Measurements from ENCODE around the gene PRLR. TPM values are rescaled to one million over a fixed set of nuclear protein-coding genes. Genes with fewer than 3 reads are reported as not detected.

Gene PRLR
- total and polyA plus RNA-seq, 8 donors, result 0.61 to 16.6 (median 8.1) TPM

- 80 to 84% methylated on average over 1 of the region's 1 CpG for WGBS, 2 donors
- ATAC-seq (no peak), DNase-seq (no peak), FAIRE-seq (no peak)
- intact Hi-C loops (cut with DNase I), result loop anchor here in 1 of 3 donors (5.0 kb wide), 1 partner anchor 517 kb away; no protein-coding TSS in a partner anchor
- Histone ChIP-seq H3K27me3 (peaks cover 0 to 3% (median 0%) of the 10 kb centered on the region in 4 donors), H3K4me1 (no peaks in the 10 kb centered on the region), H3K9me3 (no peaks in the 10 kb centered on the region), H3K27ac (no peak overlapping the region), H3K4me3 (no peak overlapping the region), H3K36me3 (no peaks in the 10 kb centered on the region)
- TF ChIP-seq, protein P1, sequence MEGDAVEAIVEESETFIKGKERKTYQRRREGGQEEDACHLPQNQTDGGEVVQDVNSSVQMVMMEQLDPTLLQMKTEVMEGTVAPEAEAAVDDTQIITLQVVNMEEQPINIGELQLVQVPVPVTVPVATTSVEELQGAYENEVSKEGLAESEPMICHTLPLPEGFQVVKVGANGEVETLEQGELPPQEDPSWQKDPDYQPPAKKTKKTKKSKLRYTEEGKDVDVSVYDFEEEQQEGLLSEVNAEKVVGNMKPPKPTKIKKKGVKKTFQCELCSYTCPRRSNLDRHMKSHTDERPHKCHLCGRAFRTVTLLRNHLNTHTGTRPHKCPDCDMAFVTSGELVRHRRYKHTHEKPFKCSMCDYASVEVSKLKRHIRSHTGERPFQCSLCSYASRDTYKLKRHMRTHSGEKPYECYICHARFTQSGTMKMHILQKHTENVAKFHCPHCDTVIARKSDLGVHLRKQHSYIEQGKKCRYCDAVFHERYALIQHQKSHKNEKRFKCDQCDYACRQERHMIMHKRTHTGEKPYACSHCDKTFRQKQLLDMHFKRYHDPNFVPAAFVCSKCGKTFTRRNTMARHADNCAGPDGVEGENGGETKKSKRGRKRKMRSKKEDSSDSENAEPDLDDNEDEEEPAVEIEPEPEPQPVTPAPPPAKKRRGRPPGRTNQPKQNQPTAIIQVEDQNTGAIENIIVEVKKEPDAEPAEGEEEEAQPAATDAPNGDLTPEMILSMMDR (IDR thresholded peaks at IDR 0.05), result no peak
Measured at GRCh38 chr5:35004771-35005170, 225.5 kb downstream of the PRLR start.

DNA sequence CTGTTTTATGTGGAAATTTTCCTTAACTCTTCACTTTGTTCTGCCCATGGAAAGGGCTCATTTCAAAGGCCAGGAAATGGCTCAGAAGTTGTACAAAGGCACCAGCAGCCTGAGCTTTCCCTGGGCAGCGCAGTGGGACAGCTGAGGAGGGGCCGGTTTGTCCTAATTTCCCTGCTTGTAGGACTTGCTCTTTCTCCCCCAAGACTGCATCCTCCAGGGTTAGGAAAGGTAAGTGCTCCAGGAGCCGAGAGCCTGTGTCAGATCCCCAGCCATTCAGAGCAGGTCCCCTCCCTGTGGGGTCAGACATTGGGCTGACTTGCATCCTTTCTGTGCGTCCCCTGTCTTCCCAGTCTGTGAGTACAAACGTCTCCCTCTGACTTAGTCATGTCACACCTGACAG lies 226.1 kb downstream of the PRLR start:
- TF ChIP-seq, protein P1 (IDR thresholded peaks at IDR 0.05), result no peak
- ATAC-seq, result no peak
- peaks cover 0 to 3% (median 0%) of the 10 kb centered on the region in 4 donors for H3K27me3 ChIP-seq
- 57 to 68% methylated on average over 5 of the region's 5 CpGs for WGBS, 2 donors
- H3K4me1 ChIP-seq, result no peaks in the 10 kb centered on the region
- FAIRE-seq, result no peak
- no peak for DNase-seq
- no peaks in the 10 kb centered on the region for H3K36me3 ChIP-seq
- H3K27ac ChIP-seq, result no peak overlapping the region
- intact Hi-C loops (cut with DNase I), result loop anchor here in 1 of 3 donors (5.0 kb wide), 1 partner anchor 517 kb away; no protein-coding TSS in a partner anchor
- no peak overlapping the region for H3K4me3 ChIP-seq
- no peaks in the 10 kb centered on the region for H3K9me3 ChIP-seq

DNA sequence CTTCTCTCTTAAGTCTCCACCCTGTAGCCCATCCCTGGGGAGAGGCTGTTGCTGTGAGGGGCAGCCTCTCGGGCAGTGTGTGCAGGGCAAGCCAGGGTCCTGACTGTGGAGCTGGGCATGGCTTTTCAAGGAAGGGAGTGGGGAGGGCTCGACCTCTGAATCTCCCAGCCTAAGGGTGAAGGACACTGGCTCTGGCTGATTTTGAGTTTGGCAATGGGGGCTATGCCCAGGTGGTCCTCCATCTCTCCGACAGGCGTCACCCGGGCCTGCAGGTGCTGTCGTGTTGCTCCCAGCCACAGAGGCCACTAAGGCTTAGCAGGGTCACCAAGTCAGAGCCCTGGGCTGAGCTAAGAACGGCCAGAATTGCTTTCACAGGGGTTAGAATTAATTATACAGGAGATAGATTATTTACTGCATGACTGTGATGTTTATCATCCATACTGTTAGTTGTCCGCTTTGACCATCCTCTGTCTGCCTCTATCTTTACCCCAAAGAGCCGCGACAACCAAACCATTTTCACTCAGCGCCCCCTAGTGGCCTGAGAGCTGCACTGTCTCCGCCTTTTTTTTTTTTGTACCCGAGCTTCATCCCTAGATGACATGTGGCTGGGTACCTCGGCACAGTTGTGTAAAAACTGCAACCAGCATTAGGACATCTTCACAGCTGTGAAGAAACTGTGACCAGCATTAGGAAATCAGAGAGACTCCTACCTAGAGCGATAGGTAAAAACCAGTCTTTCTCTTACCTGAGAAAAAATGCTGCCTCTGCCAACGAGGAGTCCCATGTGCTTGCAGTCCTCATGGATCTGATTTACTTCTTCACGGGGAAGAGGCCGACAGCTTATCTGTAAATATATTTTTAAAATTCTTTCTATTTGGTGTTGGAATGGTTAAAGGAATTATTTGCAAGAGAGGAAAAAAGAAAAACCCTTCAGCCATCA lies 227.0 kb downstream of the PRLR start:
- WGBS, 2 donors, result 25 to 32% methylated on average over 18 of the region's 18 CpGs
- intact Hi-C loops (cut with DNase I), result loop anchor here in 1 of 3 donors (5.0 kb wide), 1 partner anchor 516 kb away; no protein-coding TSS in a partner anchor

GRCh38 chr5:35002459-35002858 lies 227.8 kb downstream of the PRLR start:
- no peak for FAIRE-seq
- H3K9me3 ChIP-seq, result no peaks in the 10 kb centered on the region
- WGBS, 2 donors, result 80 to 87% methylated on average over 6 of the region's 6 CpGs
- no peak for ATAC-seq
- TF ChIP-seq, protein P1 (IDR thresholded peaks at IDR 0.05), result no peak
- no peaks in the 10 kb centered on the region for H3K4me1 ChIP-seq
- no peak for DNase-seq
- no peak overlapping the region for H3K27ac ChIP-seq
- H3K27me3 ChIP-seq, result peaks cover 0 to 3% (median 0%) of the 10 kb centered on the region in 4 donors
- no peaks in the 10 kb centered on the region for H3K36me3 ChIP-seq
- intact Hi-C loops (cut with DNase I), result loop anchor here in 1 of 3 donors (5.0 kb wide), 1 partner anchor 515 kb away; no protein-coding TSS in a partner anchor
- H3K4me3 ChIP-seq, result no peak overlapping the region

More for the DNA sequence above, 227.0 kb downstream of the PRLR start:
- DNase-seq, result peak in 5 of 6 donors; percentile 13 to 80 (median 44)
- no peak for FAIRE-seq
- Histone ChIP-seq H3K4me1 (no peaks in the 10 kb centered on the region), H3K27ac (no peak overlapping the region), H3K9me3 (no peaks in the 10 kb centered on the region), H3K27me3 (peaks cover 0 to 3% (median 0%) of the 10 kb centered on the region in 4 donors), H3K4me3 (no peak overlapping the region), H3K36me3 (no peaks in the 10 kb centered on the region)
- TF ChIP-seq, protein P1 (IDR thresholded peaks at IDR 0.05), result peak; percentile 62 to 89 (median 78)
- peak in 3 of 4 donors; percentile 79 to 86 (median 84) for ATAC-seq
